Activated CD4-positive, alpha-beta T cell treated with anti-CD3 and anti-CD28 coated beads, Interleukin-2, Interleukin-4, amounts not matched to agents 100 ng/mL and 50 ng/mL, durations not matched to agents 16 hours and 8 hours (primary cell): Measurements from ENCODE around the gene TMPO.
"Not testable (repeated sequence)": the region's sequence is repeated elsewhere in the genome, so short reads cannot be mapped to it uniquely, and the experiment has no call there.

ENCODE experiments used
- DNase-seq: peaks from one replicate; pipeline ENCODE4 v3.0.0-alpha.2; 2020; ENCODE audit warnings: low spot score

TMPO gene

GRCh38 chr12:98511806-98512205, 3.6 kb upstream of the TMPO start:
- not testable (repeated sequence) for DNase-seq

DNA sequence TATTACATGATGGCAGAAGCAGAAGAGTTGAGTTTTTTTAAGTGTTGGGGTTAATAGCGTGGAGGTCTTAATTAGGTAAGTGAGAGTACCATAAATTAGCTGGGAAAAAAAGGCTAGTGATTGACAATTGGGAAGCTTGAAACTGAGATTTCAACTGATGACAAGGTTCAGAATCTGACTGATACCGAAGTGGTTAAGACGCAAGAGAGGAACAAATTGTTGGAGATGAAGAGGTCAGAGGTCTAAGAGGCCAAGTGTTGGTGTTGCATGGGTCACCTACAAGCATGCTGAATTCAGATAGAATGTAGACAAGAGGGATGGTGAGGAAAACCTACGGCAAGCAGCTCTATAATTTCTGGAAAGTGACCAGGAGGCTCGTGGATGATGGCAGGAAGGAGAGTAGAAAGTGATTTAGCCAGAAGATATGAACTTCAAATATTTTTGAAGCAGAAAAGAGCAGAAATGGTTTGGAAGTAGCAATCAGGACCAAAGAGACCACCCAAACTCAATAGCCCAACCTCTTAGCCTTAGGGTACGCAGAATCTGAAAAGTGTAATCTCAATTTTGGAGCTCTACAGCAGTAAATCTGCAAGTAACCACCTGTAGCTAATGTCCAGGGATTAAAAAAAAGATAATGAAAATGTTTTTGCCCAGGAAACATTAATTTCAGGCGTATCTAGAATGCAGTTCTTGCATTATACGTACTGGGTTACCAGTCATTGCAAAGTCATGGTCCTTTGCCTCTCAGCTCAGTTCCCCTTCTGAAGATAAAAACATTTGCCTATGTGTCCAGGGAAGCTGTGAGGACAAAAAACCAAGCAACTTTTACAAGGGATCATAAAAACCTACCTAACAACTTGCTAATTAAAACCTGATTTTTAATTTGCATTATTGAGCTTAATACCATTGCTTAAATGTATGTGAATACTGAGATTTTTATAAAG, 1.7 kb upstream of the TMPO start:
- DNase-seq: no peak

GRCh38 chr12:98514982-98515286, 456 bp upstream of the TMPO start:
- no peak for DNase-seq

GRCh38 chr12:98516111-98516873, 902 bp downstream of the TMPO start:
- peak; percentile 96 for DNase-seq

GRCh38 chr12:98519257-98519907, 4.0 kb downstream of the TMPO start:
- no peak for DNase-seq

- DNase-seq: no peak
Observed at GRCh38 chr12:98530068-98530467, 14.7 kb downstream of the TMPO start.

- DNase-seq: peak; percentile 48
Observed at GRCh38 chr12:98532687-98533304, 17.4 kb downstream of the TMPO start.

GRCh38 chr12:98533723-98534251, 18.4 kb downstream of the TMPO start:
- DNase-seq: no peak

DNA sequence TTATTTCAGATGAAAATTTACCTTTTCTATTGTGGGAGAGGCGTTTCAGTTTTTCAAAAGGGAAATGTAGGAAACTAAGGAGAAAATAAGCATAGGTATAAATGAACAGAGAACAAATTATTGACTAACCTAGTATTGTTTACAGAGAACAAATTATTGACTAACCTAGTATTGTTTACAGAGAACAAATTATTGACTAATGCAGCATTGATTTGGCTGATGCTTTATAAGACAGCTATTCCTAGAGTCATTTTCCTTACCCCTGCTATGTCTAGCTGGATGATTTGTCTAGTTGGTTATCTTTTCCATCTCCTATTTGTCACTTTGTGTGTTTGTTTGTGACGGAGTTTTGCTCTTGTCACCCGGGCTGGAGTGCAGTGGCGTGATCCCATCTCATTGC, 22.6 kb downstream of the TMPO start:
- DNase-seq: no peak

DNA sequence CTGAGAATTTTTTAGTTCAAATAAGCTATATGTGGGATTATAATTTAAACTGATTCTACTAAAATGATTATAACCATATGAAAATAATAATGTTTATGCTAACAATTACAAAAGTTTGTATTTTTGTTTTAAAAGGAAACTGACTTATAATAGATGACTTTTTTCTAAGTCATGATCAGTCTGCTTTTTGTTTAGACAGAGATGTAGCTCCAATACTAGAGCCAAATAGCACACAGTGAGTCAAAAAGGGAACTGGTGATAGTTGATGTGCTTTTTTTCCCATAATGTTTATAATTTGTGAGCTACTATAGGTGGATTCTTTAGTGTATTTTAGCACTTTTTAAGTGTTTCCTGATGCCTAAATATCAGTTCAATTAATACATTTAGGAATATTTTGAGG, 28.3 kb downstream of the TMPO start:
- no peak for DNase-seq

DNA sequence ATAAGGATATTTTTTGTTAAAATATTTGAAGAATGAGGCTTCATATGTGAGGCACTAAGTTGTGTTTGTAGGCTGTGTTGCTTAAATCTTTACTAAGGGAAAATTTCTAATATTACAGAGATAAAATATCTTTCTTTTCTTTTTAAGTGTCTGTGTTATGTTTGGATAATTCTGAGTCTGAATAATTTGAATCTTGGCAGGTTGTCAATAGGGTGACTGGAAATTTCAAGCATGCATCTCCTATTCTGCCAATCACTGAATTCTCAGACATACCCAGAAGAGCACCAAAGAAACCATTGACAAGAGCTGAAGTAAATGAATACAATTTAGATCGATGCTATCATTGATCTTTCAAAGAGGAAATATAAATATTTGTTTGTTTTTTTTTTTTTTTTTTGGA, 29.4 kb downstream of the TMPO start:
- DNase-seq: no peak

- DNase-seq: no peak
Observed at GRCh38 chr12:98549371-98550110, 34.2 kb downstream of the TMPO start.

DNA sequence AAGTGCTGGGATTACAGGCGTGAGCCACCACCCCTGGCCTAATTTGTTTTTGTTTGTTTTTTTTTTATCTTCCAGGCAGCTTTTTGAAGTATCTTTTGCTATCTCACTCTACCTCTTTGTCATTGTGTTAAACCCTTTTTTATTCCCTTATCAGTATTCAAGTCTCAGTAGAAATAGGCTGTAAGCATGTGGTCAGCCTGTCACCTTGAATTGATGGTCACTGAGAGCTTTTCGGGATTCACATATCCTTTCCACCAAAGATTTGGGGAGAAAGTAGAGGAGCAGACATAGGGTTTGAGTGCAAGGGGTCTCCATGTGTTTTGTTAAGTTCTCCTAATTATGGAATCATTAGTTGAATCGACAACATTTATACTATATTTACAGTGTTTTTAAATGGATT, 36.4 kb downstream of the TMPO start:
- no peak for DNase-seq

- DNase-seq: not testable (repeated sequence)
Observed at GRCh38 chr12:98558097-98558496, 42.7 kb downstream of the TMPO start.

- DNase-seq: no peak
Observed at GRCh38 chr12:98559666-98560065, 44.3 kb downstream of the TMPO start.

GRCh38 chr12:98561846-98562245, 46.5 kb downstream of the TMPO start:
- no peak for DNase-seq

DNA sequence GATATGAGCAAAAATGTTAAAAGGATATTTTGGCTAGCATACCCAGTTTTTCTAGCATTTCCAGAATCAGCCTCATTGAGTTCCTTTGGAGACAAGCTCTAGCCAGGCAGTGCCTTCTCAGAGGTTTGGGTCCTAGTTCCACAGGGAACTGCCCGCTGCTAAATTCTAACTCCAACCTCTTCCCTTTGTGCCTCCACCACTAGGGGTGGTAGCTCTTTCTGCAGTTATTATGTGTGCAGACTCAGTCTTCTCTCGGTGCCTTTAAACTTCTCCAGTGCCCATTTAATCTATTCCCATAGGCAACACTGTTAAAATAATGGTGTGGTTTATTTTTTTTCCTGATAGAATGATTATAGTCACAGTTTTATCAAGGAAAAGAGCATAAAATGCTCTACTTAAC, 56.6 kb downstream of the TMPO start:
- no peak for DNase-seq

DNA sequence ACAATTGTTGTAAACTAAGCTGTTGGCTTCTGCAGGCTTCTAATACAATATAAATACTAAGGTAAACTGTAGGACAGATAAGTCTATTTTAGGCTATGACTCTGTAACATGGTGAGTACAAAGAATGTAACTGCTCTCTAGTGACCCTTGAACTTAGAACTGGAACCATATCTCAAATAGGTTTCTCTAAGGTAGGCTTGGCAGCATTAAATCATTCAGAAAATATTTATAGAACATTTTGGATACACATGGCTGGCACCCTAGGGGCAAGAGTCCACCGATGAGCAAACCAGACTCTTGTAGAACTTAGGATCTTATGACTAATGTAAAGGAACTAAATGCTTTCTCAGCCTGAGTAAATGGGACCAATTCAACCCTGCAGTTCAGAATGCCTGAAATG, 58.7 kb downstream of the TMPO start:
- DNase-seq: no peak

GRCh38 chr12:98575013-98575412, 59.6 kb downstream of the TMPO start:
- no peak for DNase-seq

DNA sequence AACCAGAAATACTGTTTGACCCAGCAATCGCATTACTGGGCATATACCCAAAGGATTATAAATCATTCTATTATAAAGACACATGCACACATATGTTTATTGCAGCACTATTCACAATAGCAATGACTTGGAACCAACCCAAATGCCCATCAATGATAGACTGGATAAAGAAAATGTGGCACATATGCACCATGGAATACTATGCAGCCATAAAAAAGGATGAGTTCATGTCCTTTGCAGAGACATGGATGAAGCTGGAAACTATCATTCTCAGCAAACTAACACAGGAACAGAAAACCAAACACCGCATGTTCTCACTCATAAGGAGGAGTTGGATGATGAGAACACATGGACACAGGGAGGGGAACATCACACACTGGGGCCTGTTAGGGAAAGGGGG, 61.4 kb downstream of the TMPO start:
- DNase-seq: not testable (repeated sequence)

DNA sequence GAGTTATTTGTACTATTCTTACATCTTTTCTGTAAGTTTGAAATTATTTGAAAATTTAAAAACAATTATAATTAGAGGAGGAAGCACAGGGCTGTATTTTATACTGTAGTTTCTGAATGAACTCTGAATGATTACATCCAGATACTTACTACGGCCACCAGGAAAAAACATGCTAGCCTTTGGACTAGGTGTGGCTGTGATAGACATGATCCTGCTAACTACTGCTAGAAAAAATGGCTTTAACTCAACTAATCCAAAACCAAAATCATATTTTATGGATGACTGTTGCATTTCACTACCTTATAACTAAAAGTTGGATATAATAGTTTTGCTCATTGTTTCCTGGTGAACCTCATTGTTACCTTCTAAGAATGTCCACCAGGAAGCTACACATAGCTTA, 63.0 kb downstream of the TMPO start:
- no peak for DNase-seq
